Body of pancreas (tissue), 4 donors: ENCODE results near the gene USP7. TPM values are rescaled to one million over a fixed set of nuclear protein-coding genes. Genes with fewer than 3 reads are reported as not detected.
"Not testable (repeated sequence)": the region's sequence is repeated elsewhere in the genome, so short reads cannot be mapped to it uniquely, and the experiment has no call there.

Experiments
- ATAC-seq: fragments of 150-250 bp; one replicate; pipeline ENCODE4 v1.9.1; 2016
- DNase-seq, 4 donors: peaks; one replicate each; pipeline ENCODE4 v3.0.0-alpha.2; 2019
- H3K27ac ChIP-seq, 4 donors: fragments of 200-600 bp; sonication (generic); 1 replicate in 3 of 4; 2 replicates in 1 of 4; pipeline versions ENCODE4 v1.5.1 to v1.6.1; 2016 to 2019; ENCODE audit warnings: mild to moderate bottlenecking in 1 of 4, mixed read lengths in 1 of 4, moderate library complexity in 1 of 4
- H3K27me3 ChIP-seq, 2 donors: fragments of 200-600 bp; sonication (generic); one replicate each; pipeline ENCODE4 v1.6.0; 2016; ENCODE audit warnings: mild to moderate bottlenecking in 1 of 2
- H3K36me3 ChIP-seq, 2 donors: fragments of 200-600 bp; sonication (generic); replicated peaks in 1 of 2; 2 replicates each; pipeline ENCODE4 v1.5.1; 2016; ENCODE audit warnings: low read depth in 2 of 2; ENCODE audit not compliant: insufficient read depth in 1 of 2
- H3K4me1 ChIP-seq: fragments of 200-600 bp; sonication (generic); one replicate; pipeline ENCODE4 v1.6.0; 2016
- H3K4me3 ChIP-seq, 2 donors: fragments of 200-600 bp; sonication (generic); 1 replicate in 1 of 2; 2 replicates in 1 of 2; pipeline ENCODE4 v1.5.1; 2016 to 2019
- H3K9me3 ChIP-seq, 3 donors: fragments of 200-600 bp; sonication (generic); 1 replicate in 2 of 3; 2 replicates in 1 of 3; pipeline ENCODE4 v1.5.1; 2016
- CTCF ChIP-seq, 7 experiments: fragments of 450-650 bp in 4 of 7; fragments of 200-600 bp in 3 of 7; sonication (generic) in 3 of 7; IDR thresholded peaks; one replicate each; pipeline ENCODE4 v1.5.1; 2016 to 2019; ENCODE audit warnings: antibody characterized with exemption in 7 of 7
- POLR2A ChIP-seq, 3 donors: fragments of 450-650 bp; IDR thresholded peaks; one replicate each; pipeline ENCODE4 v1.6.1; 2016; ENCODE audit warnings: antibody characterized with exemption in 3 of 3, mild to moderate bottlenecking in 2 of 3
- WGBS, 2 donors: methylation state at CpG; one replicate each; pipeline ENCODE4 v1.1.5; 2017; 5-methylcytosine and 5-hydroxymethylcytosine counted together
- intact Hi-C: fragments of 100-400 bp; cut with DNase I; formaldehyde crosslinking; loops from one replicate; pipeline ENCODE4 v1.15.1; 2023
- total RNA-seq, 2 donors: library from RNA; depleted of rRNA; stranded (reverse); fragments of >200 nt; gene quantifications; one replicate each; pipeline ENCODE4 v1.1.0, GENCODE V29; 2016

The USP7 gene
- total RNA-seq, 2 donors from 2014 or later = 36.1 to 38.2 TPM

GRCh38 chr16:8847623-8848022 lies 116.1 kb downstream of the USP7 start:
- intact Hi-C loops = no loop called here
- Histone ChIP-seq H3K4me1 (peaks cover 16% of the 10 kb centered on the region), H3K27me3 (no peaks in the 10 kb centered on the region), H3K9me3 (no peaks in the 10 kb centered on the region), H3K27ac (no peak overlapping the region), H3K36me3 (peaks cover 0 to 10% of the 10 kb centered on the region in 2 donors), H3K4me3 (no peak overlapping the region)
- 86 to 95% methylated on average over 11 to 15 of the region's 15 CpGs for WGBS, 2 donors
- no peak for TF ChIP-seq CTCF (IDR thresholded peaks at IDR 0.05)
- TF ChIP-seq POLR2A (IDR thresholded peaks at IDR 0.05) = no peak
- ATAC-seq = no peak
- no peak for DNase-seq

- no peak overlapping the region for H3K4me3 ChIP-seq
- intact Hi-C loops = no loop called here
- no peak overlapping the region for H3K27ac ChIP-seq
- H3K9me3 ChIP-seq = no peaks in the 10 kb centered on the region
- peaks cover 16% of the 10 kb centered on the region for H3K4me1 ChIP-seq
- TF ChIP-seq POLR2A (IDR thresholded peaks at IDR 0.05) (no peak), CTCF (IDR thresholded peaks at IDR 0.05) (no peak)
- DNase-seq (no peak), ATAC-seq (no peak)
- H3K27me3 ChIP-seq = no peaks in the 10 kb centered on the region
- 79 to 80% methylated on average over 13 of the region's 13 CpGs for WGBS, 2 donors
- peaks cover 0 to 10% of the 10 kb centered on the region in 2 donors for H3K36me3 ChIP-seq
These were observed 116.6 kb downstream of the USP7 start for GRCh38 chr16:8847145-8847544.

- H3K4me3 ChIP-seq = no peak overlapping the region
- H3K27me3 ChIP-seq = no peaks in the 10 kb centered on the region
- no peak for ATAC-seq
- peaks cover 0 to 10% of the 10 kb centered on the region in 2 donors for H3K36me3 ChIP-seq
- 80 to 82% methylated on average over 7 to 10 of the region's 10 CpGs for WGBS, 2 donors
- DNase-seq = no peak
- TF ChIP-seq POLR2A (IDR thresholded peaks at IDR 0.05) (no peak), CTCF (IDR thresholded peaks at IDR 0.05) (no peak)
- H3K4me1 ChIP-seq = peaks cover 16% of the 10 kb centered on the region
- no peak overlapping the region for H3K27ac ChIP-seq
- no peaks in the 10 kb centered on the region for H3K9me3 ChIP-seq
- intact Hi-C loops = no loop called here
These were observed 117.2 kb downstream of the USP7 start for GRCh38 chr16:8846401-8846932.

GRCh38 chr16:8845699-8846298 lies 117.9 kb downstream of the USP7 start:
- WGBS, 2 donors = 79 to 87% methylated on average over 7 of the region's 7 CpGs
- Histone ChIP-seq H3K27me3 (no peaks in the 10 kb centered on the region), H3K4me3 (no peak overlapping the region), H3K9me3 (no peaks in the 10 kb centered on the region), H3K4me1 (peaks cover 15% of the 10 kb centered on the region), H3K36me3 (peaks cover 0 to 9% of the 10 kb centered on the region in 2 donors), H3K27ac (no peak overlapping the region)
- DNase-seq (no peak), ATAC-seq (no peak)
- intact Hi-C loops = no loop called here
- no peak for TF ChIP-seq CTCF (IDR thresholded peaks at IDR 0.05)
- TF ChIP-seq POLR2A (IDR thresholded peaks at IDR 0.05) = no peak

- H3K4me3 ChIP-seq, ATAC-seq, H3K4me1 ChIP-seq, H3K27ac ChIP-seq, H3K36me3 ChIP-seq, DNase-seq, H3K27me3 ChIP-seq, H3K9me3 ChIP-seq, intact Hi-C loops: not testable (repeated sequence)
- 78 to 88% methylated on average over 6 to 8 of the region's 12 CpGs for WGBS, 2 donors
These were observed 120.4 kb downstream of the USP7 start for GRCh38 chr16:8843296-8843695.

Other genes with a start within 250 kb of the USP7 start
- gene TMEM186, start 166.3 kb downstream of the USP7 start, total RNA-seq = 1 to 10 TPM in 1 of 2 donors, under 1 TPM in 1; 0.99 to 3.6 TPM
- gene PMM2, start 166.1 kb downstream of the USP7 start, total RNA-seq = 100 to 1,000 TPM in 1 of 2 donors, 10 to 100 TPM in 1; 34.8 to 127 TPM
- 10 to 100 TPM; 16.5 to 59.9 TPM for gene CARHSP1, start 94.9 kb downstream of the USP7 start, total RNA-seq
- gene LITAFD, start 81.6 kb downstream of the USP7 start, total RNA-seq = not detected
- 10 to 100 TPM; 31.9 to 32.6 TPM for gene HAPSTR1, start 127.7 kb upstream of the USP7 start, total RNA-seq